HG03175 (cell line): Measurements from ENCODE around the gene SLC2A14.

Experiments used
- ATAC-seq: cut with Tn5 transposase; IDR thresholded peaks from one replicate; pipeline ENCODE4 v1.9.1; 2021; ENCODE audit warnings: mild to moderate bottlenecking, moderate library complexity; ENCODE audit not compliant: unreplicated experiment

Gene SLC2A14

GRCh38 chr12:7769999-7770398 is 102.7 kb downstream of the SLC2A14 start:
- no peak for ATAC-seq
